Measurements from ENCODE around the gene ADM5. TPM values are rescaled to one million over a fixed set of nuclear protein-coding genes. Genes with fewer than 3 reads are reported as not detected.

ADM5 gene
- total RNA-seq, 1 donor from 2014 or later = 4.8 TPM

GRCh38 chr19:49679771-49680413, 9.5 kb upstream of the ADM5 start:
- intact Hi-C loops (cut with micrococcal nuclease) = no loop called here

GRCh38 chr19:49680421-49681351, 8.7 kb upstream of the ADM5 start:
- intact Hi-C loops (cut with micrococcal nuclease) = no loop called here

GRCh38 chr19:49681830-49682229, 7.6 kb upstream of the ADM5 start:
- intact Hi-C loops (cut with micrococcal nuclease) = no loop called here

GRCh38 chr19:49682274-49682673, 7.1 kb upstream of the ADM5 start:
- intact Hi-C loops (cut with micrococcal nuclease) = no loop called here

- intact Hi-C loops (cut with micrococcal nuclease) = no loop called here
These were observed 5.6 kb upstream of the ADM5 start for GRCh38 chr19:49683814-49684250.

- intact Hi-C loops (cut with micrococcal nuclease) = no loop called here
These were observed 5.0 kb upstream of the ADM5 start for GRCh38 chr19:49684251-49684982.

- intact Hi-C loops (cut with micrococcal nuclease) = no loop called here
These were observed 4.3 kb upstream of the ADM5 start for GRCh38 chr19:49684983-49685553.

- intact Hi-C loops (cut with micrococcal nuclease) = no loop called here
These were observed 3.5 kb upstream of the ADM5 start for GRCh38 chr19:49685845-49686332.

GRCh38 chr19:49686503-49687088, 2.8 kb upstream of the ADM5 start:
- intact Hi-C loops (cut with micrococcal nuclease) = no loop called here

GRCh38 chr19:49687150-49687549, 2.2 kb upstream of the ADM5 start:
- intact Hi-C loops (cut with micrococcal nuclease) = no loop called here

GRCh38 chr19:49687566-49688316, 1.7 kb upstream of the ADM5 start:
- intact Hi-C loops (cut with micrococcal nuclease) = no loop called here

- intact Hi-C loops (cut with micrococcal nuclease) = no loop called here
These were observed 762 bp upstream of the ADM5 start for GRCh38 chr19:49688531-49689132.

GRCh38 chr19:49690079-49690655, 773 bp downstream of the ADM5 start:
- intact Hi-C loops (cut with micrococcal nuclease) = no loop called here

GRCh38 chr19:49690656-49691242, 1.4 kb downstream of the ADM5 start, which contains the start of gene CPT1C:
Gene CPT1C, plus strand, starts transcription at chr19:49691116. Its CDS starts 1,137 bp downstream, at chr19:49692253.
- intact Hi-C loops (cut with micrococcal nuclease) = no loop called here

GRCh38 chr19:49691243-49692146, 2.1 kb downstream of the ADM5 start:
- intact Hi-C loops (cut with micrococcal nuclease) = no loop called here

GRCh38 chr19:49692147-49692506, 2.7 kb downstream of the ADM5 start:
- intact Hi-C loops (cut with micrococcal nuclease) = no loop called here

GRCh38 chr19:49696115-49696514, 6.7 kb downstream of the ADM5 start:
- intact Hi-C loops (cut with micrococcal nuclease) = no loop called here

GRCh38 chr19:49696865-49697264, 7.5 kb downstream of the ADM5 start:
- intact Hi-C loops (cut with micrococcal nuclease) = no loop called here

Measured in T-helper 2 cell treated with Interferon-gamma antibody and Interleukin-4, amounts not matched to agents 100 ng/mL and 5 ng/mL, for 36 hours (primary cell).